Ovary (tissue), 9 donors: ENCODE data around the gene TMEM272. TPM values are rescaled to one million over a fixed set of nuclear protein-coding genes. Genes with fewer than 3 reads are reported as not detected.

Experiments used
- DNase-seq, 5 donors: peaks; one replicate each; pipeline ENCODE4 v3.0.0-alpha.2; 2019 to 2020
- H3K27ac ChIP-seq, 2 donors: fragments of 200-600 bp; one replicate each; pipeline versions ENCODE4 v1.5.1 to v1.8.0; 2019 to 2022
- H3K27me3 ChIP-seq: fragments of 200-600 bp; one replicate; pipeline ENCODE4 v1.8.0; 2022
- H3K36me3 ChIP-seq: fragments of 200-600 bp; sonication (generic); one replicate; pipeline ENCODE4 v1.5.1; 2019
- H3K4me1 ChIP-seq: one replicate; pipeline ENCODE4 v1.8.1; 2013; ENCODE audit warnings: mild to moderate bottlenecking, moderate library complexity; ENCODE audit not compliant: insufficient read depth
- H3K4me3 ChIP-seq: fragments of 200-600 bp; sonication (generic); one replicate; pipeline ENCODE4 v1.5.1; 2017
- H3K9me3 ChIP-seq, 2 donors: fragments of 200-600 bp in 1 of 2; sonication (generic) in 1 of 2; one replicate each; pipeline versions ENCODE4 v1.5.1 to v1.8.1; 2013 to 2019; ENCODE audit warnings: mild to moderate bottlenecking in 1 of 2, moderate library complexity in 1 of 2
- CTCF ChIP-seq, 3 donors: fragments of 450-650 bp in 2 of 3; fragments of 200-600 bp in 1 of 3; IDR thresholded peaks; one replicate each; pipeline versions ENCODE4 v1.5.1 to v1.8.0; 2016 to 2022; ENCODE audit warnings: antibody characterized with exemption in 3 of 3, mild to moderate bottlenecking in 1 of 3
- EP300 ChIP-seq: sonication (generic); formaldehyde crosslinking; IDR thresholded peaks from one replicate; pipeline ENCODE4 v1.6.1; 2017; ENCODE audit warnings: antibody characterized with exemption
- POLR2A ChIP-seq: fragments of 450-650 bp; IDR thresholded peaks from one replicate; pipeline ENCODE4 v1.6.1; 2017; ENCODE audit warnings: antibody characterized with exemption, mild to moderate bottlenecking, moderate library complexity
- WGBS, 3 donors: extraction: QIAGEN DNeasy Blood & Tissue Kit in 1 of 3; methylation state at CpG; one replicate each; pipeline versions ENCODE4 v1.1.5 to v1.1.7; 2013 to 2017; 5-methylcytosine and 5-hydroxymethylcytosine counted together
- intact Hi-C, 4 donors: fragments of 100-400 bp; cut with DNase I; formaldehyde crosslinking; loops; one replicate each; pipeline versions ENCODE4 v1.11.0 to v1.15.1; 2022 to 2023
- polyA plus RNA-seq, 2 donors: library from polyadenylated mRNA; stranded (reverse); fragments of 200-250 nt in 1 of 2; fragments of 350-450 nt in 1 of 2; fragmentation: Illumina TruSeq in 1 of 2; extraction: RNeasy Lipid Tissue Mini Kit (QIAGEN cat#74804) in 1 of 2; gene quantifications; one replicate each; pipeline ENCODE4 v1.2.3, GENCODE V29; 2013 to 2014
- total RNA-seq, 7 donors: library from RNA; depleted of rRNA in 2 of 7; stranded (reverse); fragments of >200 nt in 2 of 7; fragmentation: NEBNext Ultra II Directional in 3 of 7; extraction: Animal tissue kit (Norgen Biotek cat#: 25700) in 3 of 7; gene quantifications; one replicate each; pipeline versions ENCODE4 v1.1.0 to v1.2.4, GENCODE V29; 2016 to 2023
- donor health status: DM: no; HTN: no; CAD: no; lungs with moderate emphysema.
- donor health status: DM: no; HTN: no; CAD: no.
- donor health status: Bipolar disorder and iron deficiency.
- donor health status: DM: yes; HTN: yes; CAD: no.
- donor health status: DM: no; HTN: no; CAD: no.
- donor health status: DM: yes; HTN: yes; CAD: no.

Gene TMEM272
- total and polyA plus RNA-seq, 9 donors = 0.05 to 0.28 (median 0.11) TPM; not detected in 2

DNA sequence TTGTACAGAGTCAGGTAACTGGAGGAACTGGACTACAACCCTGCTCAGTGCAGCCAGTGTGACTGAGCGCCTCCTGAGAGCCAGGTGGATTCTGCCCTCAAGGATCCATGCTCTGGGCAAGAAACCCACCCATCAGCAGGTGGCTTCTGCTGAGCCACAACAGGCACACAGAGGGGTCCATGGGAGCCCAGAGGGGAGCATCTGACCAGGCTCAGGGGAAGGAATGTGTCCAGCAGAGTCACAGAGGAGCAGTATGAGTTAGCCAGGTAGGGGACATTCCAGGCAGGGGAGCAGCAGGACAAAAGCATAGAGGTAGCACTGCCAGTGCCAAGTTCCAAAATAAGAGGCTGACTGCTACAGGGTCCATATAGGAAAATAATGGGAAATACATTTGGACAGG is 60.9 kb downstream of the TMEM272 start:
- no peak overlapping the region for H3K27ac ChIP-seq
- intact Hi-C loops = no loop called here
- no peak for TF ChIP-seq EP300
- no peak for TF ChIP-seq CTCF (IDR thresholded peaks at IDR 0.05)
- no peak for TF ChIP-seq POLR2A
- H3K36me3 ChIP-seq = no peaks in the 10 kb centered on the region
- peaks cover 11% of the 10 kb centered on the region for H3K4me1 ChIP-seq
- WGBS, 3 donors = 93 to 100% (median 95%) methylated on average over 1 of the region's 1 CpG
- no peaks in the 10 kb centered on the region for H3K27me3 ChIP-seq
- no peaks in the 10 kb centered on the region for H3K9me3 ChIP-seq
- no peak overlapping the region for H3K4me3 ChIP-seq
- DNase-seq = peak in 1 of 5 donors; percentile 8

- TF ChIP-seq EP300 (no peak), POLR2A (no peak), CTCF (IDR thresholded peaks at IDR 0.05) (no peak)
- intact Hi-C loops = no loop called here
Measured at GRCh38 chr13:51783428-51784094, 61.4 kb downstream of the TMEM272 start.

DNA sequence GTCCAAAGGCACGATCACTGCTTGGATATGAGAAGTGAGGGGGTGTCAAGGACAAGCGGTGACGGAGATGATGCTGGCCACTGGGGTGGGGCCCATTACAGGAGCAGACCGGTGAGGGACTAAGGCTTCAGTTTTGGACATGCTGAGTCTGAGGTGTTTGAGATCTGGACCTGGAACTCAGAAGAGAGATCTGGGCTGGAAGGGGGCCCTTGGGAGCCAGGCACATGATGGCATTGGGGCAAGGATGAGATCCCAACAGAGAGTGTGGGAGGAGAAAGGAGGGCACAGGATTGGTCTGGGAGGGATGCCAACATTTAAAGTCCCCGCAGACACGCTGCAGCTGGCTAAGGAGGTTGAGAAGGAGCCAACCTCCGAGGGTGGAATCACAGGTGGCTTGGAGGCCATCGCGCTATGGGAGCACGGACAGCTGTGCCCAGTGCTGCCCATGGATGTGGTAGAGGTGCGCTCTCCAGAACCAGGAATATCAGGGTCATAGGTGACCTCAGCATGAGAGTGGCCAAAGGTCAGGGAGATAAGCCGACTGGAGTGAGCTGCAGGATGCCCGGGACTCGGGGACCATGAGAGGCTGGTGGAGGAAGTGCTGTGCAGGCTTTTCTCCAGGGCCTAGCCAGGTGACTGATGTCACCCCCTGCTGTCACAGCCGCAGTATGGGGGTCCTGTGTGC is 62.8 kb downstream of the TMEM272 start:
- Histone ChIP-seq H3K27ac (no peak overlapping the region), H3K36me3 (no peaks in the 10 kb centered on the region), H3K9me3 (no peaks in the 10 kb centered on the region), H3K4me1 (peaks cover 8% of the 10 kb centered on the region), H3K27me3 (no peaks in the 10 kb centered on the region), H3K4me3 (no peak overlapping the region)
- WGBS, 3 donors = 80 to 88% (median 83%) methylated on average over 15 of the region's 15 CpGs
- no peak for DNase-seq
- no peak for TF ChIP-seq EP300
- no peak for TF ChIP-seq POLR2A
- no peak for TF ChIP-seq CTCF (IDR thresholded peaks at IDR 0.05)
- intact Hi-C loops = no loop called here

More at GRCh38 chr13:51783428-51784094, 61.4 kb downstream of the TMEM272 start:
- Histone ChIP-seq H3K27ac (no peak overlapping the region), H3K4me1 (peaks cover 11% of the 10 kb centered on the region), H3K4me3 (no peak overlapping the region), H3K9me3 (no peaks in the 10 kb centered on the region), H3K36me3 (no peaks in the 10 kb centered on the region), H3K27me3 (no peaks in the 10 kb centered on the region)
- peak in 1 of 5 donors; percentile 11 for DNase-seq
- WGBS, 3 donors = 92 to 96% (median 95%) methylated on average over 9 of the region's 9 CpGs

DNA sequence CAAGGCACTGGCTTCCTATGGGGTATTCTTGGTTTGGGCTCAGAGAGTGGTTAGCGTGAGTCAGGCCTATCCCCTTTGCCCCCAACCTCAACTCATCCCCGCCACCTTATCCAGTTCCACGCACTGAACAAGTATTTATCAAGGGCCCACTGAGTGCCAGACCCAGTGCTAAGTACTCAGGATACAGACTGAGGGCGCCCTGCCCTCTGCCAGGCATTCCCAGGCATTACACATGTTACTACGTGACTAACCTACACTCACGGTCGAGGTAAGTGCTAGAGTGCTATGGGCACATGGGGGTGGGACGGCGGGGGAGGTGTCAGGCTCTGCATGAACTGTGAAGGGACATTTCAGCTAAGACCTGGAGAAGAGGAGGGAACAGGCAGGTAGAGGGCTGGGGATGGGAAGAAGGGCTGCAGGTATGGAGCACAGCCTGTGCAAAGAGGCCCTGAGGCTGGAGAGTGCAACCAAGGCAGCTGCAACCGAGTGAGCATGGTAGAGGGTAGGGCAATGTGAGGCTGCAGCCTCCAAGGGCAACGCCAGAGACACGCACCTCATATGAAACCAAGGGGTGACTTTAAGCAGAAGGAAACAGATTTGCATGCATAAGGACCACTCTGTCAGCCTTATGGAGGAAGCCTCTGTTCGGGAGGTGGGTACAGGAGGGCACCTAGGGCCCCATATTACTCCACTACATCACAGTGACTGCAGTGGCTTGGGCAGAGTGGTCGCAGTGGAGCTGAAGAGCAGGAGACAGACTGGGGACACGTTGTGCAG is 63.5 kb downstream of the TMEM272 start:
- TF ChIP-seq POLR2A = no peak
- TF ChIP-seq CTCF (IDR thresholded peaks at IDR 0.05) = no peak
- no peak for TF ChIP-seq EP300
- no peak overlapping the region for H3K27ac ChIP-seq
- H3K27me3 ChIP-seq = no peaks in the 10 kb centered on the region
- DNase-seq = no peak
- no peaks in the 10 kb centered on the region for H3K36me3 ChIP-seq
- WGBS, 3 donors = 81 to 89% (median 84%) methylated on average over 15 of the region's 15 CpGs
- no peaks in the 10 kb centered on the region for H3K9me3 ChIP-seq
- H3K4me1 ChIP-seq = peaks cover 4% of the 10 kb centered on the region
- intact Hi-C loops = no loop called here
- H3K4me3 ChIP-seq = no peak overlapping the region
